Measurements from ENCODE around the gene WNT3A. TPM values are rescaled to one million over a fixed set of nuclear protein-coding genes. Genes with fewer than 3 reads are reported as not detected.

The WNT3A gene
- polyA plus RNA-seq, 1 of the 3 experiments (the other 2 are of a cell fraction), result not detected

GRCh38 chr1:228000416-228000815, 6.4 kb upstream of the WNT3A start:
- no peak for TF ChIP-seq RCOR1 (IDR thresholded peaks at IDR 0.05; ENCODE audit: low read length)
- no peak for TF ChIP-seq TEAD4 (IDR thresholded peaks at IDR 0.05; ENCODE audit: borderline replicate concordance, insufficient read depth)
- TF ChIP-seq ELF1 (IDR thresholded peaks at IDR 0.05), result no peak
- TF ChIP-seq GATA2 (CRISPR knock-in tag; IDR thresholded peaks at IDR 0.05), result no peak
- no peak for TF ChIP-seq JUND (IDR thresholded peaks at IDR 0.05)
- TF ChIP-seq FOXJ3 (CRISPR knock-in tag; IDR thresholded peaks at IDR 0.05), result no peak
- no peak for TF ChIP-seq EZH2phosphoT487 (IDR thresholded peaks at IDR 0.05; ENCODE audit: borderline replicate concordance, low read depth)
- H3K4me3 ChIP-seq (ENCODE audit: low read depth in 2 of 2, low read length in 1 of 2), result no peak overlapping the region
- H3K4me1 ChIP-seq (ENCODE audit: control insufficient read depth in 1 of 2, insufficient read depth in 2 of 2, low read depth in 1 of 2, low read length in 1 of 2), result no peaks in the 10 kb centered on the region; a peak in 1 of 4 replicates
- no peaks in the 10 kb centered on the region for H3K36me3 ChIP-seq (replicated peaks in 1 of 2; ENCODE audit: control insufficient read depth in 1 of 2, insufficient read depth in 2 of 2, low read length in 1 of 2)
- CTCF ChIA-PET, result interaction anchor here (1.0 to 1.4 kb wide), 5 partner anchors 24 to 165 kb away, joined by 3 to 10 read pairs (median 5); partner anchors contain the start of gene IBA57
- no peak overlapping the region for H3K9ac ChIP-seq
- H3F3A ChIP-seq (replicated peaks; ENCODE audit: insufficient read depth), result no peaks in the 10 kb centered on the region
- no peak for DNase-seq
- no peak overlapping the region for H2AFZ ChIP-seq (ENCODE audit: low read depth)
- H3K4me2 ChIP-seq, result no peak overlapping the region
- H3K27me3 ChIP-seq (ENCODE audit: insufficient read depth), result peaks cover 8% of the 10 kb centered on the region; the same call in 1 of the 2 replicates
- WGBS (ENCODE audit: low lambda C conversion rate), result 60% methylated on average over 5 of the region's 5 CpGs
- no peaks in the 10 kb centered on the region for H4K20me1 ChIP-seq (ENCODE audit: insufficient read depth)
- POLR2A ChIA-PET, result no interaction called here
- H3K27ac ChIP-seq (ENCODE audit: low read depth in 2 of 2, low read length in 1 of 2), result no peak overlapping the region
- 0 out of 2 replicates have a peak, but pooled peaks cover 5% of the 10 kb centered on the region for H3K9me3 ChIP-seq
- no peaks in the 10 kb centered on the region for H3K79me2 ChIP-seq (ENCODE audit: insufficient read depth)
- no peaks in the 10 kb centered on the region for H3K9me2 ChIP-seq

GRCh38 chr1:228000836-228001563, 5.8 kb upstream of the WNT3A start:
- no peaks in the 10 kb centered on the region for H3K36me3 ChIP-seq (replicated peaks in 1 of 2; ENCODE audit: control insufficient read depth in 1 of 2, insufficient read depth in 2 of 2, low read length in 1 of 2)
- H3F3A ChIP-seq (replicated peaks; ENCODE audit: insufficient read depth), result no peaks in the 10 kb centered on the region
- H3K9me3 ChIP-seq, result 0 out of 2 replicates have a peak, but pooled peaks cover 5% of the 10 kb centered on the region
- WGBS (ENCODE audit: low lambda C conversion rate), result 26% methylated on average over 10 of the region's 13 CpGs
- no peak overlapping the region for H3K4me2 ChIP-seq
- ChIA-PET POLR2A (no interaction called here), CTCF (interaction anchor here (1.2 kb wide), 1 partner anchor 500 kb away, joined by 4 read pairs; no protein-coding TSS in a partner anchor)
- no peak for TF ChIP-seq IRF3 (IDR thresholded peaks at IDR 0.05; ENCODE audit: low read depth, low read length)
- TF ChIP-seq MEF2A (IDR thresholded peaks at IDR 0.05; ENCODE audit: borderline replicate concordance, low read depth), result no peak
- TF ChIP-seq RXRA (IDR thresholded peaks at IDR 0.05; ENCODE audit: borderline replicate concordance, low read depth), result no peak
- no peak for TF ChIP-seq FOXM1 (IDR thresholded peaks at IDR 0.05; ENCODE audit: low read depth)
- TF ChIP-seq ZBTB33 (IDR thresholded peaks at IDR 0.05; ENCODE audit: borderline replicate concordance, low read depth), result no peak
- no peak for TF ChIP-seq CTCF (IDR thresholded peaks at IDR 0.05)
- no peak for TF ChIP-seq PBX3 (IDR thresholded peaks at IDR 0.05)
- no peak for TF ChIP-seq MXI1 (IDR thresholded peaks at IDR 0.05; ENCODE audit: low read depth, low read length)
- no peak for TF ChIP-seq TEAD4 (IDR thresholded peaks at IDR 0.05; ENCODE audit: borderline replicate concordance, insufficient read depth)
- TF ChIP-seq POLR2AphosphoS5 (IDR thresholded peaks at IDR 0.05; ENCODE audit: low read depth, low read length), result no peak
- TF ChIP-seq RCOR1 (IDR thresholded peaks at IDR 0.05; ENCODE audit: low read length), result no peak
- TF ChIP-seq GATA2 (CRISPR knock-in tag; IDR thresholded peaks at IDR 0.05), result no peak
- no peak for TF ChIP-seq JUND (IDR thresholded peaks at IDR 0.05)
- no peak for TF ChIP-seq USF1 (IDR thresholded peaks at IDR 0.05; ENCODE audit: borderline replicate concordance, low read depth)
- H3K9ac ChIP-seq, result no peak overlapping the region
- no peaks in the 10 kb centered on the region for H3K79me2 ChIP-seq (ENCODE audit: insufficient read depth)
- no peaks in the 10 kb centered on the region for H4K20me1 ChIP-seq (ENCODE audit: insufficient read depth)
- no peak for DNase-seq
- H2AFZ ChIP-seq (ENCODE audit: low read depth), result no peak overlapping the region
- H3K9me2 ChIP-seq, result no peaks in the 10 kb centered on the region
- H3K4me1 ChIP-seq (ENCODE audit: control insufficient read depth in 1 of 2, insufficient read depth in 2 of 2, low read depth in 1 of 2, low read length in 1 of 2), result no peaks in the 10 kb centered on the region; a peak in 1 of 4 replicates
- no peak overlapping the region for H3K4me3 ChIP-seq (ENCODE audit: low read depth in 2 of 2, low read length in 1 of 2)
- no peak overlapping the region for H3K27ac ChIP-seq (ENCODE audit: low read depth in 2 of 2, low read length in 1 of 2)
- peaks cover 14% of the 10 kb centered on the region for H3K27me3 ChIP-seq (ENCODE audit: insufficient read depth)

All from SK-N-SH (cell line).